ENCODE data around the gene MRPL3. TPM values are rescaled to one million over a fixed set of nuclear protein-coding genes. Genes with fewer than 3 reads are reported as not detected.

MRPL3 gene
- total and polyA plus RNA-seq, 2 experiments from 2014 or later, result 159 to 185 TPM

GRCh38 chr3:131540143-131540542 lies 37.4 kb upstream of the MRPL3 start (continued):
- TF ChIP-seq ZNF462 (CRISPR knock-in tag; IDR thresholded peaks at IDR 0.05) (no peak), JUNB (IDR thresholded peaks at IDR 0.05; ENCODE audit: unreplicated experiment) (no peak), STAT1 (IDR thresholded peaks at IDR 0.05; ENCODE audit: unreplicated experiment) (no peak), NANOG (IDR thresholded peaks at IDR 0.05; ENCODE audit: borderline replicate concordance) (no peak), CREB1 (CRISPR knock-in tag; IDR thresholded peaks at IDR 0.05; ENCODE audit: low read depth) (no peak), POLR2AphosphoS5 (IDR thresholded peaks at IDR 0.05; ENCODE audit: low read depth) (no peak), EZH2 (IDR thresholded peaks at IDR 0.05; ENCODE audit: low read depth, unreplicated experiment) (no peak), ZNF331 (CRISPR knock-in tag; IDR thresholded peaks at IDR 0.05; ENCODE audit: low read depth) (no peak)
- TF ChIP-seq, protein P1, sequence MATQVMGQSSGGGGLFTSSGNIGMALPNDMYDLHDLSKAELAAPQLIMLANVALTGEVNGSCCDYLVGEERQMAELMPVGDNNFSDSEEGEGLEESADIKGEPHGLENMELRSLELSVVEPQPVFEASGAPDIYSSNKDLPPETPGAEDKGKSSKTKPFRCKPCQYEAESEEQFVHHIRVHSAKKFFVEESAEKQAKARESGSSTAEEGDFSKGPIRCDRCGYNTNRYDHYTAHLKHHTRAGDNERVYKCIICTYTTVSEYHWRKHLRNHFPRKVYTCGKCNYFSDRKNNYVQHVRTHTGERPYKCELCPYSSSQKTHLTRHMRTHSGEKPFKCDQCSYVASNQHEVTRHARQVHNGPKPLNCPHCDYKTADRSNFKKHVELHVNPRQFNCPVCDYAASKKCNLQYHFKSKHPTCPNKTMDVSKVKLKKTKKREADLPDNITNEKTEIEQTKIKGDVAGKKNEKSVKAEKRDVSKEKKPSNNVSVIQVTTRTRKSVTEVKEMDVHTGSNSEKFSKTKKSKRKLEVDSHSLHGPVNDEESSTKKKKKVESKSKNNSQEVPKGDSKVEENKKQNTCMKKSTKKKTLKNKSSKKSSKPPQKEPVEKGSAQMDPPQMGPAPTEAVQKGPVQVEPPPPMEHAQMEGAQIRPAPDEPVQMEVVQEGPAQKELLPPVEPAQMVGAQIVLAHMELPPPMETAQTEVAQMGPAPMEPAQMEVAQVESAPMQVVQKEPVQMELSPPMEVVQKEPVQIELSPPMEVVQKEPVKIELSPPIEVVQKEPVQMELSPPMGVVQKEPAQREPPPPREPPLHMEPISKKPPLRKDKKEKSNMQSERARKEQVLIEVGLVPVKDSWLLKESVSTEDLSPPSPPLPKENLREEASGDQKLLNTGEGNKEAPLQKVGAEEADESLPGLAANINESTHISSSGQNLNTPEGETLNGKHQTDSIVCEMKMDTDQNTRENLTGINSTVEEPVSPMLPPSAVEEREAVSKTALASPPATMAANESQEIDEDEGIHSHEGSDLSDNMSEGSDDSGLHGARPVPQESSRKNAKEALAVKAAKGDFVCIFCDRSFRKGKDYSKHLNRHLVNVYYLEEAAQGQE (IDR thresholded peaks at IDR 0.05; ENCODE audit: unreplicated experiment), result no peak
